HCT116 (cell line): ENCODE results near the gene ARHGAP18. TPM values are rescaled to one million over a fixed set of nuclear protein-coding genes. Genes with fewer than 3 reads are reported as not detected.

Experiments
- ATAC-seq: fragments of 200-7000 bp; cut with Tn5 transposase; 2 replicates; pipeline ENCODE4 v1.9.1; 2020; ENCODE audit warnings: mild to moderate bottlenecking, moderate library complexity
- BruUV-seq: library from RNA; stranded (reverse); fragments of 400-500 nt; replicated peaks from 2 replicates; lab custom pipeline; 2021; lab: Mats Ljungman, UMichigan
- CTCF ChIA-PET: fragments of 300-600 bp; sonication (Branson Sonifier 250); formaldehyde crosslinking; loops from one replicate; lab custom pipeline; 2021; ENCODE audit warnings: antibody characterized with exemption; lab: Charles Lee
- POLR2A ChIA-PET: fragments of 300-600, 350-600 bp; sonication (Branson Sonifier 250); formaldehyde crosslinking; loops from one replicate; lab custom pipeline; 2021; ENCODE audit warnings: antibody characterized with exemption; lab: Charles Lee
- RAD21 ChIA-PET, 2 experiments: fragments of 300-600 bp; sonication (Branson Sonifier 250); formaldehyde crosslinking; loops; one replicate each; lab custom pipeline; 2023; ENCODE audit warnings: low total read pairs in 2 of 2; ENCODE audit not compliant: uncharacterized antibody in 2 of 2, unreplicated experiment in 2 of 2, low non-redundant PET in 1 of 2; lab: Charles Lee
- DNase-seq: peaks from one replicate; pipeline ENCODE4 v3.0.0-alpha.2; 2010; ENCODE audit warnings: low read depth, low spot score
- H2AFZ ChIP-seq: fragments of 200-600 bp; shearing (Covaris generic), sonication (generic); 2 replicates; pipeline ENCODE4 v1.6.1; 2017; ENCODE audit warnings: low read depth, mixed run types, mixed read lengths, antibody characterized with exemption, low read length; ENCODE audit not compliant: poor library complexity, severe bottlenecking
- H3K27ac ChIP-seq: 2 replicates; pipeline ENCODE4 v1.5.1; 2012; ENCODE audit warnings: low read depth, low read length
- H3K27me3 ChIP-seq: fragments of 200-600 bp; sonication (generic); 2 replicates; pipeline ENCODE4 v1.6.1; 2016; ENCODE audit warnings: mixed run types, low read length, mixed read lengths; ENCODE audit not compliant: insufficient read depth
- H3K36me3 ChIP-seq, 2 experiments: fragments of 200-500 bp in 1 of 2; fragments of 200-600 bp in 1 of 2; sonication (Bioruptor generic) in 1 of 2; sonication (generic) in 1 of 2; 2 replicates each; pipeline versions ENCODE4 v1.5.1 to v1.6.1; 2014 to 2016; ENCODE audit warnings: low read length in 2 of 2, inconsistent platforms in 1 of 2, mixed read lengths in 1 of 2, mixed run types in 1 of 2; ENCODE audit not compliant: insufficient read depth in 2 of 2, control insufficient read depth in 1 of 2
- H3K4me1 ChIP-seq, 2 experiments: fragments of 200-600 bp in 1 of 2; sonication (generic) in 1 of 2; 2 replicates each; pipeline versions ENCODE4 v1.5.1 to v1.6.1; 2012 to 2017; ENCODE audit warnings: low read length in 2 of 2, inconsistent platforms in 1 of 2, mild to moderate bottlenecking in 1 of 2, mixed read lengths in 1 of 2, mixed run types in 1 of 2, moderate library complexity in 1 of 2; ENCODE audit not compliant: insufficient read depth in 2 of 2, control insufficient read depth in 1 of 2
- H3K4me2 ChIP-seq: fragments of 200-600 bp; sonication (generic); 2 replicates; pipeline ENCODE4 v1.6.1; 2017; ENCODE audit warnings: mixed run types, low read length, mixed read lengths
- H3K4me3 ChIP-seq, 2 experiments: fragments of 200-600 bp in 1 of 2; sonication (generic) in 1 of 2; replicated peaks in 1 of 2; 2 replicates each; pipeline ENCODE4 v1.5.1; 2011 to 2016; ENCODE audit warnings: low read length in 2 of 2, control low read depth in 1 of 2, low read depth in 1 of 2, mild to moderate bottlenecking in 1 of 2, mixed read lengths in 1 of 2, mixed run types in 1 of 2
- H3K79me2 ChIP-seq: fragments of 200-600 bp; sonication (generic); 2 replicates; pipeline ENCODE4 v1.6.1; 2017; ENCODE audit warnings: mild to moderate bottlenecking, mixed run types, low read length, moderate library complexity, mixed read lengths; ENCODE audit not compliant: insufficient read depth
- H3K9ac ChIP-seq: fragments of 200-600 bp; sonication (generic); 2 replicates; pipeline ENCODE4 v1.6.1; 2016; ENCODE audit warnings: low read length, mixed read lengths
- H3K9me2 ChIP-seq: fragments of 200-600 bp; sonication (generic), shearing (Covaris generic); 2 replicates; pipeline ENCODE4 v1.6.1; 2017; ENCODE audit warnings: mixed run types, mild to moderate bottlenecking, moderate library complexity; ENCODE audit not compliant: insufficient read depth
- H3K9me3 ChIP-seq, 2 experiments: fragments of 200-500 bp in 1 of 2; fragments of 200-600 bp in 1 of 2; sonication (Bioruptor generic) in 1 of 2; sonication (generic) in 1 of 2; 2 replicates each; pipeline ENCODE4 v1.6.1; 2014 to 2017; ENCODE audit warnings: low read length in 2 of 2, mixed read lengths in 2 of 2, inconsistent platforms in 1 of 2, low read depth in 1 of 2, mild to moderate bottlenecking in 1 of 2, mixed run types in 1 of 2, moderate library complexity in 1 of 2; ENCODE audit not compliant: control insufficient read depth in 1 of 2, insufficient read depth in 1 of 2
- H4K20me1 ChIP-seq: fragments of 200-600 bp; sonication (generic), shearing (Covaris generic); 2 replicates; pipeline ENCODE4 v1.6.1; 2017; ENCODE audit warnings: mixed run types, mild to moderate bottlenecking, moderate library complexity; ENCODE audit not compliant: insufficient read depth
- ATF3 ChIP-seq: IDR thresholded peaks from 2 replicates; pipeline ENCODE4 v1.6.1; 2012
- CBX3 ChIP-seq: IDR thresholded peaks from 2 replicates; pipeline ENCODE4 v1.6.1; 2012; ENCODE audit warnings: low read depth
- CEBPB ChIP-seq: IDR thresholded peaks from 2 replicates; pipeline ENCODE4 v1.6.1; 2012; ENCODE audit warnings: low read depth
- CTCF ChIP-seq, 3 experiments: fragments of 200-600 bp in 1 of 3; sonication (generic) in 1 of 3; IDR thresholded peaks in 2 of 3; conservative IDR thresholded peaks in 1 of 3; 2 replicates each; pipeline ENCODE4 v1.5.1; 2012 to 2017; ENCODE audit warnings: low read depth in 2 of 3, low read length in 2 of 3, antibody characterized with exemption in 1 of 3, borderline replicate concordance in 1 of 3, control low read depth in 1 of 3, mild to moderate bottlenecking in 1 of 3, mixed read lengths in 1 of 3, mixed run types in 1 of 3, moderate library complexity in 1 of 3; ENCODE audit not compliant: insufficient read depth in 1 of 3
- EGR1 ChIP-seq: IDR thresholded peaks from 2 replicates; pipeline ENCODE4 v1.6.1; 2012; ENCODE audit warnings: low read depth
- ELF1 ChIP-seq: IDR thresholded peaks from 2 replicates; pipeline ENCODE4 v1.6.1; 2012; ENCODE audit warnings: low read depth, borderline replicate concordance
- EZH2 ChIP-seq: fragments of 200-600 bp; sonication (generic); IDR thresholded peaks from 2 replicates; pipeline ENCODE4 v1.6.1; 2017; ENCODE audit warnings: antibody characterized with exemption, mixed run types
- EZH2phosphoT487 ChIP-seq: fragments of 200-600 bp; IDR thresholded peaks from 2 replicates; pipeline ENCODE4 v1.6.1; 2018; ENCODE audit warnings: antibody characterized with exemption, borderline replicate concordance
- JUND ChIP-seq: IDR thresholded peaks from 2 replicates; pipeline ENCODE4 v1.6.1; 2012
- MAX ChIP-seq: IDR thresholded peaks from 2 replicates; pipeline ENCODE4 v1.6.1; 2012
- POLR2A ChIP-seq: IDR thresholded peaks from 2 replicates; pipeline ENCODE4 v1.7.0; 2011; ENCODE audit warnings: borderline replicate concordance; ENCODE audit not compliant: insufficient read depth, insufficient read length; ENCODE audit errors: extremely low read depth
- POLR2AphosphoS5 ChIP-seq: IDR thresholded peaks from 2 replicates; pipeline ENCODE4 v1.6.1; 2011; ENCODE audit warnings: mild to moderate bottlenecking, low read depth, low read length, moderate library complexity
- RAD21 ChIP-seq: IDR thresholded peaks from 2 replicates; pipeline ENCODE4 v1.6.1; 2012; ENCODE audit warnings: low read depth, mild to moderate bottlenecking
- REST ChIP-seq: IDR thresholded peaks from 2 replicates; pipeline ENCODE4 v1.6.1; 2012; ENCODE audit warnings: low read depth
- SP1 ChIP-seq: IDR thresholded peaks from 2 replicates; pipeline ENCODE4 v1.6.1; 2012; ENCODE audit warnings: low read depth
- SRF ChIP-seq: IDR thresholded peaks from 2 replicates; pipeline ENCODE4 v1.6.1; 2012; ENCODE audit warnings: low read depth
- YY1 ChIP-seq: IDR thresholded peaks from 2 replicates; pipeline ENCODE4 v1.6.1; 2011; ENCODE audit warnings: low read length, low read depth, moderate library complexity, mild to moderate bottlenecking; ENCODE audit not compliant: insufficient replicate concordance; ENCODE audit errors: extremely low read depth
- ZBTB33 ChIP-seq: IDR thresholded peaks from 2 replicates; pipeline ENCODE4 v1.6.1; 2011; ENCODE audit warnings: mild to moderate bottlenecking, low read length, moderate library complexity; ENCODE audit not compliant: insufficient replicate concordance; ENCODE audit errors: extremely low read depth
- ZFX ChIP-seq: fragments of 450-650 bp; IDR thresholded peaks from 2 replicates; pipeline ENCODE4 v1.6.1; 2017
- ZNF274 ChIP-seq: fragments of 200-500 bp; sonication (Bioruptor generic); IDR thresholded peaks from 2 replicates; pipeline ENCODE4 v1.6.1; 2014; ENCODE audit warnings: mild to moderate bottlenecking, low read depth, low read length, inconsistent platforms
- intact Hi-C: fragments of 100-400 bp; cut with micrococcal nuclease; formaldehyde crosslinking; loops from 2 replicates; pipeline ENCODE4 v1.10.0; 2022
- total RNA-seq: library from RNA; stranded (reverse); gene quantifications from one replicate; pipeline ENCODE4 v1.2.1, GENCODE V29; 2021; ENCODE audit not compliant: unreplicated experiment

Gene ARHGAP18
- total RNA-seq, 1 experiment from 2014 or later = 70.3 TPM

GRCh38 chr6:129651291-129651691 lies 58.7 kb downstream of the ARHGAP18 start:
- ChIA-PET CTCF (interaction anchor here (0.9 kb wide), 1 partner anchor 79 kb away, joined by 3 read pairs; no protein-coding TSS in a partner anchor), POLR2A (no interaction called here), RAD21 (no interaction called here)
- H3K4me3 ChIP-seq = no peak overlapping the region
- ATAC-seq (no peak), DNase-seq (no peak)
- H3K4me2 ChIP-seq = peak overlapping the region; percentile 18
- no peaks in the 10 kb centered on the region for H4K20me1 ChIP-seq
- no peak overlapping the region for H2AFZ ChIP-seq
- H3K36me3 ChIP-seq = no peaks in the 10 kb centered on the region
- H3K79me2 ChIP-seq = peaks cover 85% of the 10 kb centered on the region
- peaks cover 95 to 96% of the 10 kb centered on the region in 2 experiments for H3K4me1 ChIP-seq
- no peak overlapping the region for H3K9ac ChIP-seq
- no peaks in the 10 kb centered on the region for H3K9me2 ChIP-seq
- TF ChIP-seq EZH2phosphoT487 (no peak), ZNF274 (no peak), JUND (no peak), SP1 (no peak), SRF (no peak), RAD21 (no peak), CTCF (IDR thresholded peaks at IDR 0.05 in 2 of 3, conservative IDR thresholded peaks at IDR 0.05 in 1 of 3; ENCODE audit: borderline replicate concordance in 1 of 3, insufficient read depth in 1 of 3, low read depth in 2 of 3, low read length in 2 of 3) (no peak), EZH2 (no peak), REST (no peak), POLR2AphosphoS5 (no peak), ZBTB33 (no peak), EGR1 (no peak), POLR2A (no peak), ATF3 (no peak), CBX3 (no peak), ELF1 (no peak), YY1 (no peak), ZFX (no peak), CEBPB (no peak), MAX (no peak)
- peak overlapping the region; percentile 99 for H3K27ac ChIP-seq
- intact Hi-C loops = no loop called here
- no peaks in the 10 kb centered on the region for H3K9me3 ChIP-seq
- no peaks in the 10 kb centered on the region for H3K27me3 ChIP-seq
- BruUV-seq = no TSS peak
